HUES48 (cell line): ENCODE data around the gene PRMT6.

Experiments used
- H3K27ac ChIP-seq: one replicate; pipeline ENCODE4 v1.7.0; 2013; ENCODE audit warnings: low read depth, low read length, inconsistent platforms
- H3K27me3 ChIP-seq: 2 replicates; pipeline ENCODE4 v1.6.1; 2013; ENCODE audit warnings: mild to moderate bottlenecking, low read length; ENCODE audit not compliant: control insufficient read depth, insufficient read depth
- H3K36me3 ChIP-seq: 2 replicates; pipeline ENCODE4 v1.6.1; 2013; ENCODE audit warnings: low read length; ENCODE audit not compliant: control insufficient read depth, insufficient read depth
- H3K4me1 ChIP-seq: 2 replicates; pipeline ENCODE4 v1.6.1; 2013; ENCODE audit warnings: mild to moderate bottlenecking, low read length; ENCODE audit not compliant: control insufficient read depth, insufficient read depth
- H3K4me3 ChIP-seq: 2 replicates; pipeline ENCODE4 v1.5.1; 2013; ENCODE audit warnings: mild to moderate bottlenecking, low read depth, low read length
- H3K9ac ChIP-seq: 2 replicates; pipeline ENCODE4 v1.6.1; 2013; ENCODE audit warnings: mild to moderate bottlenecking, low read depth, low read length, moderate library complexity
- H3K9me3 ChIP-seq: 2 replicates; pipeline ENCODE4 v1.6.1; 2013; ENCODE audit warnings: low read length; ENCODE audit not compliant: control insufficient read depth, insufficient read depth

Gene PRMT6

DNA sequence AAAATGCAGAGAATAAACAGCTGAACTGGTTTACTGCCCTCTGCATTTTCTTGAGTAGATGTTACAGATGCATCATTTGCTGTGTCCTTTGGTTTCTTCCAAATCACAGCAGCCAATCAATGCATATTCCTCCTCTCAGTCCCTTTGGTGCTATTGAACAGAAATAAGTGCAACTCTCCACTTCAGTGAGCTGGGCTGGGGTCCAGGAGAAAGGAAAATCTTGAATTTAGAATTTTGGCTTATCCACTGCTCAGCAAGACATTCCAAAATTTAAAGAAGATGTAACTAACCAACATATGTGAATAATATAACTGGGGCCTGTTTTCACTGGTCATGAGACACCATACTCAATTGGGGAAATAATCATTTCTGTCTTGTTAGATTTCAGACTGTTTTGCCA is 39.2 kb downstream of the PRMT6 start:
- H3K4me1 ChIP-seq: no peaks in the 10 kb centered on the region
- H3K27ac ChIP-seq: no peak overlapping the region
- no peak overlapping the region for H3K4me3 ChIP-seq
- H3K9ac ChIP-seq: no peak overlapping the region
- H3K36me3 ChIP-seq: no peaks in the 10 kb centered on the region
- H3K9me3 ChIP-seq: no peaks in the 10 kb centered on the region
- H3K27me3 ChIP-seq: no peaks in the 10 kb centered on the region

DNA sequence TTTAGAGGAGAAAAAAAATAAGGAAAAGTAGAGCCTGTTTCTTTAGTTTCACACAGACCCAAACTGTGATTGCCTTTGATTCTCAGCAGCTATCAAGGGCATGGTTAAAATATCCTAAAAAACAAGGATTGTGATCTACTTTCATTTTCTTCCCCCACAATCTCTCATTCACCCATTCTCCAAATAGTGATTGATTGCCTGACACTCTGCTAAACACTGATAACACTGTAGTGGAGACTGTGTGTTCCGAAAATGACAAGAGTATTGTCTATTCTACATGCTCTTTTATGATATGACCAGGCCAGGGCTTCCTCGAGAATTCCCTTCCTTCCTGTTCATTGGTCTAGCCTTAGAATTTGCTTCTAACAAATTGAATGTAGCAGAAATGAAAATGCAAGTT is 40.2 kb downstream of the PRMT6 start:
- H3K27ac ChIP-seq: no peak overlapping the region
- H3K4me1 ChIP-seq: no peaks in the 10 kb centered on the region
- H3K36me3 ChIP-seq: no peaks in the 10 kb centered on the region
- no peaks in the 10 kb centered on the region for H3K27me3 ChIP-seq
- H3K9ac ChIP-seq: no peak overlapping the region
- H3K9me3 ChIP-seq: no peaks in the 10 kb centered on the region
- H3K4me3 ChIP-seq: no peak overlapping the region

DNA sequence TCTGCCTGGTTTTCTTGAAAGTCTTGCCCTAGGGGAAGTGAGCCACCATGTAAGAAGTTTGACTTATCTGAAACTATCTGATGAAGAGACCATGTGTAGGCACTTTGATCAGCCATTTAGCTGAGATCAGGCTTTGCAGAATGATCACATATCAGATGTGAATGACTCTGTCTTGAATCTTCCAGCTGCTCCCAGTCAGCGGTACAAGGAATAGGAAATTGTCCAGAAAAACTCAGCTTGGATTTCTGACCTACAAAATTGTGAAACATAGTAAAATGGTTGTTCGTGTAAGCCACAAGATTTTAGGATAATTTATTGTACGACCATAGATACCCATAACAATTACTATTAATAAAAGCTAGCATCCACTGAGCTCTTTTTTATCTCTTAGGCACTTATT is 42.5 kb downstream of the PRMT6 start:
- Histone ChIP-seq H3K4me3 (no peak overlapping the region), H3K27me3 (no peaks in the 10 kb centered on the region), H3K9ac (no peak overlapping the region), H3K27ac (no peak overlapping the region), H3K9me3 (no peaks in the 10 kb centered on the region), H3K36me3 (no peaks in the 10 kb centered on the region), H3K4me1 (no peaks in the 10 kb centered on the region)

DNA sequence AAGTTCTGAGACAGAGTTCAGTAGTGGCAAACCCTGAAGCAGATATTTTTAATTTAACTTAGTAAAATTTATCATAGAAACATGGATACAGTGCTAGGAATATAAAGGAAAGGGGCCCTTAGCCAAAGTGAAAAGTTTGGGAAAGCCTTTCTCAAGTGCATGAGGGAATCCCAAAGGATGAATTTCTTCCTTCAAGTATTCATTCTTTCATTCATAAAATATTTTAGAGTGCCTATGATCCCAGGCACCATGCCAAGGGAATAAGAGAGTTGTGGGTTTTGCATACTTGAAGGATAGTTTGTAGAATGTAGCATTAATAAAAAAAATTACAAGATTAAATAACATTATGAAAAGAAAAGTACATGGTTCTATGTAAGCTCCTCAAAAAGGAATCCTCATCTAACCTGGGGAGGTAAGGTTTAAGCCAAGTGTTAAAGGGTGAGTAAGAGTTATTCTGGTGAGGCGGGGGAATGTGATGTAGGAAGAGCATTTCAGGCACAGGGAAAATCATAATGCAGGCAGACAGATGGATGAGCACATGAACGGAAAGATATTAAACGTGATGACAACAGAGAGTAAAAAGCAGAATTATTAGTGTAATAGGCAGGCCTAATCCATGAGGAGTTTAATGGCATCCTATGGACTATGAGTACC is 44.0 kb downstream of the PRMT6 start:
- H3K27ac ChIP-seq: no peak overlapping the region

GRCh38 chr1:107105914-107106313 is 49.4 kb downstream of the PRMT6 start:
- Histone ChIP-seq H3K4me1 (peaks cover 15% of the 10 kb centered on the region), H3K9ac (no peak overlapping the region), H3K4me3 (no peak overlapping the region), H3K27me3 (no peaks in the 10 kb centered on the region), H3K9me3 (no peaks in the 10 kb centered on the region), H3K27ac (no peak overlapping the region), H3K36me3 (no peaks in the 10 kb centered on the region)

More for the DNA sequence above, 44.0 kb downstream of the PRMT6 start:
- Histone ChIP-seq H3K27me3 (no peaks in the 10 kb centered on the region), H3K36me3 (no peaks in the 10 kb centered on the region), H3K9me3 (no peaks in the 10 kb centered on the region), H3K4me1 (no peaks in the 10 kb centered on the region), H3K9ac (no peak overlapping the region), H3K4me3 (no peak overlapping the region)
